SK-N-SH treated with all-trans-retinoic acid at 6 μM for 48 hours (cell line): ENCODE results near the gene SLC10A6.

ENCODE experiments used
- ATAC-seq: fragments of 200-7000 bp; cut with Tn5 transposase; 3 replicates; pipeline ENCODE4 v1.9.1; 2020; ENCODE audit warnings: mild to moderate bottlenecking, moderate library complexity
- BACH2 ChIP-seq: fragments of 250-450 bp; sonication (Bioruptor Pico); IDR thresholded peaks from 2 replicates; pipeline ENCODE4 v1.9.0; 2021; ENCODE audit warnings: mild to moderate bottlenecking, borderline replicate concordance
- CSDC2 ChIP-seq: fragments of 250-450 bp; sonication (Bioruptor Pico); IDR thresholded peaks from 2 replicates; pipeline ENCODE4 v1.5.0; 2020; ENCODE audit warnings: mild to moderate bottlenecking, moderate library complexity
- ESRRG ChIP-seq: fragments of 250-450 bp; sonication (Bioruptor Pico); IDR thresholded peaks from 2 replicates; pipeline ENCODE4 v1.6.1; 2021; ENCODE audit warnings: mild to moderate bottlenecking
- GLIS3 ChIP-seq: fragments of 250-450 bp; sonication (Bioruptor Pico); IDR thresholded peaks from 2 replicates; pipeline ENCODE4 v1.5.0; 2020; ENCODE audit warnings: mild to moderate bottlenecking, moderate library complexity
- ISL1 ChIP-seq: fragments of 250-450 bp; sonication (Bioruptor Pico); IDR thresholded peaks from 2 replicates; pipeline ENCODE4 v2.1.2; 2022; ENCODE audit warnings: mild to moderate bottlenecking, moderate library complexity
- OSR1 ChIP-seq: fragments of 250-450 bp; sonication (Bioruptor Pico); IDR thresholded peaks from 2 replicates; pipeline ENCODE4 v1.8.0; 2022; ENCODE audit warnings: moderate library complexity, mild to moderate bottlenecking, inconsistent platforms
- PPARA ChIP-seq: fragments of 250-450 bp; sonication (Bioruptor Pico); IDR thresholded peaks from 2 replicates; pipeline ENCODE4 v1.5.0; 2020; ENCODE audit warnings: mild to moderate bottlenecking, borderline replicate concordance
- RARB ChIP-seq: fragments of 250-450 bp; sonication (Bioruptor Pico); IDR thresholded peaks from 2 replicates; pipeline ENCODE4 v1.8.0; 2021; ENCODE audit warnings: mild to moderate bottlenecking, moderate library complexity
- TCF4 ChIP-seq: fragments of 250-450 bp; sonication (Bioruptor Pico); IDR thresholded peaks from 2 replicates; pipeline ENCODE4 v1.8.0; 2021; ENCODE audit warnings: mild to moderate bottlenecking, moderate library complexity, borderline replicate concordance
- TOX ChIP-seq: fragments of 250-450 bp; sonication (Bioruptor Pico); IDR thresholded peaks from 2 replicates; pipeline ENCODE4 v1.8.0; 2021; ENCODE audit warnings: mild to moderate bottlenecking, moderate library complexity, borderline replicate concordance
- ZC3H10 ChIP-seq: fragments of 250-450 bp; sonication (Bioruptor Pico); IDR thresholded peaks from 2 replicates; pipeline ENCODE4 v1.5.1; 2021; ENCODE audit warnings: mild to moderate bottlenecking, moderate library complexity
- ZFP3 ChIP-seq: fragments of 250-450 bp; sonication (Bioruptor Pico); IDR thresholded peaks from 2 replicates; pipeline ENCODE4 v1.5.0; 2020; ENCODE audit warnings: mild to moderate bottlenecking, moderate library complexity
- ZFP30 ChIP-seq: fragments of 450-650 bp; formaldehyde crosslinking; IDR thresholded peaks from 2 replicates; pipeline ENCODE4 v1.5.0; 2022; ENCODE audit warnings: mild to moderate bottlenecking, moderate library complexity
- ZNF565 ChIP-seq: fragments of 450-650 bp; formaldehyde crosslinking; conservative IDR thresholded peaks from 2 replicates; pipeline ENCODE4 v1.5.0; 2020; ENCODE audit warnings: low read depth, mild to moderate bottlenecking, moderate library complexity
- ZNF70 ChIP-seq: fragments of 450-650 bp; formaldehyde crosslinking; IDR thresholded peaks from 2 replicates; pipeline ENCODE4 v1.5.0; 2020; ENCODE audit warnings: mild to moderate bottlenecking, moderate library complexity
- ZNF8 ChIP-seq: fragments of 450-650 bp; formaldehyde crosslinking; IDR thresholded peaks from 2 replicates; pipeline ENCODE4 v1.5.0; 2020; ENCODE audit warnings: mild to moderate bottlenecking, moderate library complexity
- TF ChIP-seq, protein P1 (sequence below): fragments of 250-450 bp; sonication (Bioruptor Pico); IDR thresholded peaks from 2 replicates; pipeline ENCODE4 v1.5.1; 2021; ENCODE audit warnings: mild to moderate bottlenecking, moderate library complexity
- TF ChIP-seq, protein P2 (sequence below): fragments of 250-450 bp; sonication (Bioruptor Pico); IDR thresholded peaks from 2 replicates; pipeline ENCODE4 v1.8.0; 2021; ENCODE audit warnings: low read depth, mild to moderate bottlenecking, moderate library complexity, borderline replicate concordance
- TF ChIP-seq, protein P3 (sequence below): fragments of 250-450 bp; sonication (Bioruptor Pico); IDR thresholded peaks from 2 replicates; pipeline ENCODE4 v1.5.0; 2020; ENCODE audit warnings: mild to moderate bottlenecking, moderate library complexity
- TF ChIP-seq, protein P4 (sequence below): fragments of 250-450 bp; sonication (Bioruptor Pico); IDR thresholded peaks from 2 replicates; pipeline ENCODE4 v1.8.0; 2020; ENCODE audit warnings: mild to moderate bottlenecking, moderate library complexity, borderline replicate concordance
- TF ChIP-seq, protein P5 (sequence below): fragments of 250-450 bp; sonication (Bioruptor Pico); IDR thresholded peaks from 2 replicates; pipeline ENCODE4 v1.5.1; 2020; ENCODE audit warnings: low read depth, mild to moderate bottlenecking, moderate library complexity

SLC10A6 gene

DNA sequence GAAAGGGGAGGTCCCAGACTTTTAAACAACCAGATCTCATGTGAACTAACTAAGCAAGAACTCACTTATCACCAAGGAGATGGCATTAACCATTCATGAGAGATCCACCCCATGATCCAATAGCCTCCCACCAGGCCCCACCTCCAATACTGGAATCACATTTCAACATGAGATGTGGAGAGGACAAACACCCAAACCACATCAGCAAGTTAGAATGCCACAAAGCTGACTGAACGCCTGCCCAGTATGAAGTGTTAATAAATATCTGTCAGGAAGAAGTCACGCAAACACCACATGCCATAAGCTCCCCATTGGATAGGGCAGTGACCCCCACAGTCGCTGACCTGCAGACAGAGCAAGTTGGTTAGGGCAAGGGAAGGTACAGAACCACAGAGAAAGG is 14.3 kb downstream of the SLC10A6 start:
- TF ChIP-seq PPARA (CRISPR knock-in tag) = no peak
- TF ChIP-seq ZFP30 = no peak
- no peak for TF ChIP-seq TOX
- TF ChIP-seq ZNF70 (CRISPR knock-in tag) = no peak
- no peak for TF ChIP-seq TCF4 (CRISPR knock-in tag)
- TF ChIP-seq, protein P1, sequence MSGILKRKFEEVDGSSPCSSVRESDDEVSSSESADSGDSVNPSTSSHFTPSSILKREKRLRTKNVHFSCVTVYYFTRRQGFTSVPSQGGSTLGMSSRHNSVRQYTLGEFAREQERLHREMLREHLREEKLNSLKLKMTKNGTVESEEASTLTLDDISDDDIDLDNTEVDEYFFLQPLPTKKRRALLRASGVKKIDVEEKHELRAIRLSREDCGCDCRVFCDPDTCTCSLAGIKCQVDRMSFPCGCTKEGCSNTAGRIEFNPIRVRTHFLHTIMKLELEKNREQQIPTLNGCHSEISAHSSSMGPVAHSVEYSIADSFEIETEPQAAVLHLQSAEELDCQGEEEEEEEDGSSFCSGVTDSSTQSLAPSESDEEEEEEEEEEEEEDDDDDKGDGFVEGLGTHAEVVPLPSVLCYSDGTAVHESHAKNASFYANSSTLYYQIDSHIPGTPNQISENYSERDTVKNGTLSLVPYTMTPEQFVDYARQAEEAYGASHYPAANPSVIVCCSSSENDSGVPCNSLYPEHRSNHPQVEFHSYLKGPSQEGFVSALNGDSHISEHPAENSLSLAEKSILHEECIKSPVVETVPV (CRISPR knock-in tag) = no peak
- no peak for TF ChIP-seq CSDC2 (CRISPR knock-in tag)
- TF ChIP-seq, protein P2, sequence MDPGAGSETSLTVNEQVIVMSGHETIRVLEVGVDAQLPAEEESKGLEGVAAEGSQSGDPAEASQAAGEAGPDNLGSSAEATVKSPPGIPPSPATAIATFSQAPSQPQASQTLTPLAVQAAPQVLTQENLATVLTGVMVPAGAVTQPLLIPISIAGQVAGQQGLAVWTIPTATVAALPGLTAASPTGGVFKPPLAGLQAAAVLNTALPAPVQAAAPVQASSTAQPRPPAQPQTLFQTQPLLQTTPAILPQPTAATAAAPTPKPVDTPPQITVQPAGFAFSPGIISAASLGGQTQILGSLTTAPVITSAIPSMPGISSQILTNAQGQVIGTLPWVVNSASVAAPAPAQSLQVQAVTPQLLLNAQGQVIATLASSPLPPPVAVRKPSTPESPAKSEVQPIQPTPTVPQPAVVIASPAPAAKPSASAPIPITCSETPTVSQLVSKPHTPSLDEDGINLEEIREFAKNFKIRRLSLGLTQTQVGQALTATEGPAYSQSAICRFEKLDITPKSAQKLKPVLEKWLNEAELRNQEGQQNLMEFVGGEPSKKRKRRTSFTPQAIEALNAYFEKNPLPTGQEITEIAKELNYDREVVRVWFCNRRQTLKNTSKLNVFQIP (CRISPR knock-in tag) = no peak
- TF ChIP-seq ZNF8 = no peak
- no peak for TF ChIP-seq GLIS3 (CRISPR knock-in tag)
- TF ChIP-seq, protein P3, sequence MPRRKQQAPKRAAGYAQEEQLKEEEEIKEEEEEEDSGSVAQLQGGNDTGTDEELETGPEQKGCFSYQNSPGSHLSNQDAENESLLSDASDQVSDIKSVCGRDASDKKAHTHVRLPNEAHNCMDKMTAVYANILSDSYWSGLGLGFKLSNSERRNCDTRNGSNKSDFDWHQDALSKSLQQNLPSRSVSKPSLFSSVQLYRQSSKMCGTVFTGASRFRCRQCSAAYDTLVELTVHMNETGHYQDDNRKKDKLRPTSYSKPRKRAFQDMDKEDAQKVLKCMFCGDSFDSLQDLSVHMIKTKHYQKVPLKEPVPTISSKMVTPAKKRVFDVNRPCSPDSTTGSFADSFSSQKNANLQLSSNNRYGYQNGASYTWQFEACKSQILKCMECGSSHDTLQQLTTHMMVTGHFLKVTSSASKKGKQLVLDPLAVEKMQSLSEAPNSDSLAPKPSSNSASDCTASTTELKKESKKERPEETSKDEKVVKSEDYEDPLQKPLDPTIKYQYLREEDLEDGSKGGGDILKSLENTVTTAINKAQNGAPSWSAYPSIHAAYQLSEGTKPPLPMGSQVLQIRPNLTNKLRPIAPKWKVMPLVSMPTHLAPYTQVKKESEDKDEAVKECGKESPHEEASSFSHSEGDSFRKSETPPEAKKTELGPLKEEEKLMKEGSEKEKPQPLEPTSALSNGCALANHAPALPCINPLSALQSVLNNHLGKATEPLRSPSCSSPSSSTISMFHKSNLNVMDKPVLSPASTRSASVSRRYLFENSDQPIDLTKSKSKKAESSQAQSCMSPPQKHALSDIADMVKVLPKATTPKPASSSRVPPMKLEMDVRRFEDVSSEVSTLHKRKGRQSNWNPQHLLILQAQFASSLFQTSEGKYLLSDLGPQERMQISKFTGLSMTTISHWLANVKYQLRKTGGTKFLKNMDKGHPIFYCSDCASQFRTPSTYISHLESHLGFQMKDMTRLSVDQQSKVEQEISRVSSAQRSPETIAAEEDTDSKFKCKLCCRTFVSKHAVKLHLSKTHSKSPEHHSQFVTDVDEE = no peak
- TF ChIP-seq, protein P4, sequence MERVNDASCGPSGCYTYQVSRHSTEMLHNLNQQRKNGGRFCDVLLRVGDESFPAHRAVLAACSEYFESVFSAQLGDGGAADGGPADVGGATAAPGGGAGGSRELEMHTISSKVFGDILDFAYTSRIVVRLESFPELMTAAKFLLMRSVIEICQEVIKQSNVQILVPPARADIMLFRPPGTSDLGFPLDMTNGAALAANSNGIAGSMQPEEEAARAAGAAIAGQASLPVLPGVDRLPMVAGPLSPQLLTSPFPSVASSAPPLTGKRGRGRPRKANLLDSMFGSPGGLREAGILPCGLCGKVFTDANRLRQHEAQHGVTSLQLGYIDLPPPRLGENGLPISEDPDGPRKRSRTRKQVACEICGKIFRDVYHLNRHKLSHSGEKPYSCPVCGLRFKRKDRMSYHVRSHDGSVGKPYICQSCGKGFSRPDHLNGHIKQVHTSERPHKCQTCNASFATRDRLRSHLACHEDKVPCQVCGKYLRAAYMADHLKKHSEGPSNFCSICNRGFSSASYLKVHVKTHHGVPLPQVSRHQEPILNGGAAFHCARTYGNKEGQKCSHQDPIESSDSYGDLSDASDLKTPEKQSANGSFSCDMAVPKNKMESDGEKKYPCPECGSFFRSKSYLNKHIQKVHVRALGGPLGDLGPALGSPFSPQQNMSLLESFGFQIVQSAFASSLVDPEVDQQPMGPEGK (CRISPR knock-in tag) = no peak
- no peak for TF ChIP-seq ZC3H10 (CRISPR knock-in tag)
- no peak for TF ChIP-seq ZNF565 (CRISPR knock-in tag)
- no peak for TF ChIP-seq RARB (CRISPR knock-in tag)
- TF ChIP-seq, protein P5, sequence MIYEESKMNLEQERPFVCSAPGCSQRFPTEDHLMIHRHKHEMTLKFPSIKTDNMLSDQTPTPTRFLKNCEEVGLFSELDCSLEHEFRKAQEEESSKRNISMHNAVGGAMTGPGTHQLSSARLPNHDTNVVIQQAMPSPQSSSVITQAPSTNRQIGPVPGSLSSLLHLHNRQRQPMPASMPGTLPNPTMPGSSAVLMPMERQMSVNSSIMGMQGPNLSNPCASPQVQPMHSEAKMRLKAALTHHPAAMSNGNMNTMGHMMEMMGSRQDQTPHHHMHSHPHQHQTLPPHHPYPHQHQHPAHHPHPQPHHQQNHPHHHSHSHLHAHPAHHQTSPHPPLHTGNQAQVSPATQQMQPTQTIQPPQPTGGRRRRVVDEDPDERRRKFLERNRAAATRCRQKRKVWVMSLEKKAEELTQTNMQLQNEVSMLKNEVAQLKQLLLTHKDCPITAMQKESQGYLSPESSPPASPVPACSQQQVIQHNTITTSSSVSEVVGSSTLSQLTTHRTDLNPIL (CRISPR knock-in tag) = no peak
- TF ChIP-seq BACH2 = no peak
- TF ChIP-seq ZFP3 (CRISPR knock-in tag) = no peak
- no peak for TF ChIP-seq ISL1 (CRISPR knock-in tag)

DNA sequence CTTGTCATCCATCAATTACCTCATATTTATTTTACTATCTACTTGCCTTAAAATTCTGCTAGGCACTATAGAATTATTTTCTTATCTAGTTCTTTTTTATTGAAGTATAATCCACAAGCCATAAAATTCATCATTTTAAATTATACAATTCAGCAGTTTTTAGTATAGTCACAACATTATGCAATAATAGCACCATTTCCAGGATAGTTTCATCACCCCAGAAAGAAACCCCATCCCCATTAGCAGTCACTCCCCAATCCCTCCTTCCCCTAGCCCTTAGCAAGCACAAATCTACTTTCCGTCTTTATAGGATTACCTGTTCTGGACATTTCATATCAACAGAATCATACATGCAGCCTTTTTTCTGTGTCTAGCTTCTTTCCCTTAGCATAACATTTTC is 15.6 kb downstream of the SLC10A6 start:
- ATAC-seq = no peak
- TF ChIP-seq BACH2 (no peak), RARB (CRISPR knock-in tag) (no peak), OSR1 (no peak), CSDC2 (CRISPR knock-in tag) (no peak), GLIS3 (CRISPR knock-in tag) (no peak)

More for the DNA sequence above, 14.3 kb downstream of the SLC10A6 start:
- no peak for ATAC-seq

DNA sequence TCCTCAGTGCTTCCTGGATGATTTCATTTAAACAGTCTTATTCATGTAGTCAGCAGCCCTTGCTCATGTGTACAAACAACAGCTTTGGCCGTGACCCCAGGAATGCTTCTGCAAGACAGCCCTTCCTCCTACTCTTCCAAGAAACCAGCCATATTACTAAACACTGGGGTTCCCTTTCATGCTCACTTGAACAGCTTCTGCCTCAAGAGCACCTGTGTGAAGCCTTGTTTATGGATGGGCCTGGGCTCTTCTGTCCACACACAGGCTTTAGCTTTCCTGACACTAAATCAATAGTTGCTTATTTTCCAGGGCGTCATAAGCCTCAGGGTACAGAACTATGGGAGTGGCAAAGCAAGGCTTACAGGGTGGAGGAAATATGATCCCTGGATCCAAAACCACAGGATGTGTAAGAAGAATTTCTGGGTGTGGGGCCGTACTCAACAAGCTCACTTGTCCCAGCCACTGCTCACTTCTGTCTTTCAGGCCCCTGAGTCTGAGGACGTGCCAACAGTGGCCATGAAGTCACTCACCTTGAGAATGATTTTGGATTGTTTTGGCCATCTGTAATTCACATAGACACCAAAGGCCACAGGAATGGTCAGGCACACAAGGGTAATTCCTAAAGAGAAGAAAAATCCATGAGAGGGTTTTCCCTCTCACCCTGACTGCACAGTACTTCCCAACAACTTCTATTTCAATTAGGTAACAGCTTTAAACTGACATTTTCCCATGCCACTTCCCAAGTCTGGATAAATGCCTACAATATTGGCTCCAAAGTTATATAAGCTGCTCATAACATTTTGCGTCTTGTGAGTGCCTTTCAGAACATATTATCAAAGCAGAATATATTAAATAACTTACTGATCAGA is 17.7 kb downstream of the SLC10A6 start:
- no peak for ATAC-seq
- no peak for TF ChIP-seq CSDC2 (CRISPR knock-in tag)
- TF ChIP-seq, protein P5 (CRISPR knock-in tag) = no peak
- no peak for TF ChIP-seq ZC3H10 (CRISPR knock-in tag)
- TF ChIP-seq, protein P2 (CRISPR knock-in tag) = no peak
- TF ChIP-seq ISL1 (CRISPR knock-in tag) = no peak
- no peak for TF ChIP-seq RARB (CRISPR knock-in tag)
- TF ChIP-seq ZFP30 = no peak
- TF ChIP-seq TCF4 (CRISPR knock-in tag) = no peak
- no peak for TF ChIP-seq ZNF8
- TF ChIP-seq, protein P1 (CRISPR knock-in tag) = no peak
- TF ChIP-seq ESRRG (CRISPR knock-in tag) = no peak
- TF ChIP-seq ZNF70 (CRISPR knock-in tag) = no peak
- TF ChIP-seq, all 23 proteins: peak for 0
